H1 (cell line): ENCODE data around the gene PLB1.

Experiments
- BCL11A ChIP-seq, 2 experiments: IDR thresholded peaks; one replicate each; pipeline ENCODE4 v1.6.1; 2011; ENCODE audit warnings: low read depth in 2 of 2, low read length in 2 of 2, mild to moderate bottlenecking in 2 of 2
- CHD1 ChIP-seq: IDR thresholded peaks from 2 replicates; pipeline ENCODE4 v1.6.1; 2012; ENCODE audit warnings: low read depth, low read length, improper control_type of control experiment
- POLR2A ChIP-seq, 2 experiments: IDR thresholded peaks; 1 replicate in 1 of 2; 2 replicates in 1 of 2; pipeline ENCODE4 v1.6.1; 2011; ENCODE audit warnings: low read depth in 2 of 2, low read length in 2 of 2, mild to moderate bottlenecking in 2 of 2; ENCODE audit errors: control extremely low read depth in 1 of 2
- RAD21 ChIP-seq, 2 experiments: IDR thresholded peaks in 1 of 2; conservative IDR thresholded peaks in 1 of 2; 2 replicates each; pipeline ENCODE4 v1.6.1; 2011; ENCODE audit warnings: low read depth in 2 of 2, low read length in 2 of 2, improper control_type of control experiment in 1 of 2, inconsistent platforms in 1 of 2, mild to moderate bottlenecking in 1 of 2, moderate library complexity in 1 of 2
- RFX5 ChIP-seq: IDR thresholded peaks from 2 replicates; pipeline ENCODE4 v1.6.1; 2011; ENCODE audit warnings: low read depth, low read length, improper control_type of control experiment, borderline replicate concordance
- ZNF274 ChIP-seq: IDR thresholded peaks from 2 replicates; pipeline ENCODE4 v1.7.0; 2012; ENCODE audit warnings: low read length, borderline replicate concordance; ENCODE audit errors: extremely low read depth
- TF ChIP-seq, protein P1 (sequence below), 3 experiments: IDR thresholded peaks; 1 replicate in 2 of 3; 2 replicates in 1 of 3; pipeline versions ENCODE4 v1.5.1 to v1.6.1; 2011; ENCODE audit warnings: low read length in 3 of 3, mild to moderate bottlenecking in 3 of 3, inconsistent platforms in 2 of 3, low read depth in 1 of 3, moderate library complexity in 1 of 3; ENCODE audit not compliant: insufficient read depth in 1 of 3; ENCODE audit errors: control extremely low read depth in 1 of 3

DNA sequence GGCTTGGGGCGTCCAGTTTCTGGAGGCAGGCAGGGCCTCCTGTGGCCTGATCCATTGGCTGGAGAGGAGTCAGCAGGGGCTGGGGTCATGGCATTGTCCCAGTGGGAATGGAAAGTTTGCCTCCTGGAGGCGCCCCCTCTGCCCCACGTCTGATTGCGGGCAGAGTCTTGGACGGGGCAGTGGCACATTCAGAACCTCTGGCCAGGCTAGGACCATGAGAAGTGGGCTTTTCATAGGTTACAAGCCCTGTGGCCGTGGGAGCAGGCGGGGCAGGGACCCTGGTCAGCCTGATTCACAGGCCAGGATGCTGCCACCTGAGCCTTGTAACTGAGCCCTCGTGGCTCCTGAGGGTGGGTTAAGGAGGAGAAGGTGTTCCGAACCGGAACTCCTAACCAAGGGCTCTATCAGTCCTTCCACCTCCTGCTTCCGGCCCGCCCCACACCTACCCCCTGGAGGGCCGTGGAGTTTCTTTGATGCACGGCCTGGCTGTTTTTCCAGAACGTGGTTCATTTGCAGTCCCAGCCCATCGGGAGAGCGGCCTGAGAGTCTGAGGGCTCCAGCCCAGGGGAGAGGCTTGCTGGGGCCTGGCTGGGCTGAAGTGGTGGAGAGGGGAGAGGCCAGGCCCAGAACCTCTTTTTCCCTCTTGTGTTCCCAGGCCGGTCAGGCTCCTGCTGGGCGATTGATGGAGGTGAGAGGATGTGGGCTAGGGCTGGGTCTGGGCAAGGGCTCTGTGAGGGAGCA lies 43.9 kb upstream of the PLB1 start:
- TF ChIP-seq, protein P1, sequence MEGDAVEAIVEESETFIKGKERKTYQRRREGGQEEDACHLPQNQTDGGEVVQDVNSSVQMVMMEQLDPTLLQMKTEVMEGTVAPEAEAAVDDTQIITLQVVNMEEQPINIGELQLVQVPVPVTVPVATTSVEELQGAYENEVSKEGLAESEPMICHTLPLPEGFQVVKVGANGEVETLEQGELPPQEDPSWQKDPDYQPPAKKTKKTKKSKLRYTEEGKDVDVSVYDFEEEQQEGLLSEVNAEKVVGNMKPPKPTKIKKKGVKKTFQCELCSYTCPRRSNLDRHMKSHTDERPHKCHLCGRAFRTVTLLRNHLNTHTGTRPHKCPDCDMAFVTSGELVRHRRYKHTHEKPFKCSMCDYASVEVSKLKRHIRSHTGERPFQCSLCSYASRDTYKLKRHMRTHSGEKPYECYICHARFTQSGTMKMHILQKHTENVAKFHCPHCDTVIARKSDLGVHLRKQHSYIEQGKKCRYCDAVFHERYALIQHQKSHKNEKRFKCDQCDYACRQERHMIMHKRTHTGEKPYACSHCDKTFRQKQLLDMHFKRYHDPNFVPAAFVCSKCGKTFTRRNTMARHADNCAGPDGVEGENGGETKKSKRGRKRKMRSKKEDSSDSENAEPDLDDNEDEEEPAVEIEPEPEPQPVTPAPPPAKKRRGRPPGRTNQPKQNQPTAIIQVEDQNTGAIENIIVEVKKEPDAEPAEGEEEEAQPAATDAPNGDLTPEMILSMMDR (IDR thresholded peaks at IDR 0.05; ENCODE audit: control extremely low read depth in 1 of 3, insufficient read depth in 1 of 3, low read depth in 1 of 3, low read length in 3 of 3), result no peak
- TF ChIP-seq POLR2A (IDR thresholded peaks at IDR 0.05; ENCODE audit: control extremely low read depth in 1 of 2, low read depth in 2 of 2, low read length in 2 of 2), result no peak
- no peak for TF ChIP-seq RAD21 (IDR thresholded peaks at IDR 0.05 in 1 of 2, conservative IDR thresholded peaks at IDR 0.05 in 1 of 2; ENCODE audit: low read depth in 2 of 2, low read length in 2 of 2)
- TF ChIP-seq ZNF274, result no peak
- no peak for TF ChIP-seq BCL11A (IDR thresholded peaks at IDR 0.05; ENCODE audit: low read depth in 2 of 2, low read length in 2 of 2)
- no peak for TF ChIP-seq CHD1
- no peak for TF ChIP-seq RFX5
